GM21786 (cell line): Measurements from ENCODE around the gene PIK3AP1.
"Not testable (repeated sequence)": the region's sequence is repeated elsewhere in the genome, so short reads cannot be mapped to it uniquely, and the experiment has no call there.

Experiments
- ATAC-seq: cut with Tn5 transposase; IDR thresholded peaks from one replicate; pipeline ENCODE4 v1.9.1; 2021; ENCODE audit not compliant: unreplicated experiment

Gene PIK3AP1

GRCh38 chr10:96545558-96545957 lies 174.8 kb downstream of the PIK3AP1 start:
- ATAC-seq: not testable (repeated sequence)
